ENCODE data around the gene ZNF282. TPM values are rescaled to one million over a fixed set of nuclear protein-coding genes. Genes with fewer than 3 reads are reported as not detected.

The ZNF282 gene
- total RNA-seq, 1 donor from 2014 or later = 23.2 TPM

DNA sequence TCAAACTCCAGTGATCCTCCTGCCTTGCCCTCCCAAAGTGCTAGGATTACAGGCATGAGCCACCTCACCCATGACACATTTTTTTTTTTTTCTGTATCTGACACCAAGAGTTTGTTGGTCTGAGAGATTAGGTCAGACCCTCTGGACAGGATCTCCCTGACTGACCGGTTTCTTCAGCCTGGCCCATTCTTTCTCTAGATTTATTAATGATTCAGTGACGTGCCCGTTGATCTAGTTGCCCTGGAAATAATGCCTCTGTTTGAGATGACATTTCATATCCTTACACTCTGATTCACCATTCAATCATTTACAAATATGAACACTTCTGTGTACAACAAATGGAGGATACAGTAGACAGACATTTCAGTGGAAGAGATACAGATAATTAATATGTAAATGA, 42.7 kb downstream of the ZNF282 start:
- FAIRE-seq (no peak), DNase-seq (ENCODE audit: low read depth) (peak; percentile 91)
- Histone ChIP-seq H3K4me3 (ENCODE audit: low read depth, low read length) (no peak overlapping the region), H3K27me3 (ENCODE audit: control insufficient read depth, insufficient read depth, low read length) (no peaks in the 10 kb centered on the region), H3K36me3 (ENCODE audit: control insufficient read depth, insufficient read depth, low read length) (no peaks in the 10 kb centered on the region)
- TF ChIP-seq, protein P1, sequence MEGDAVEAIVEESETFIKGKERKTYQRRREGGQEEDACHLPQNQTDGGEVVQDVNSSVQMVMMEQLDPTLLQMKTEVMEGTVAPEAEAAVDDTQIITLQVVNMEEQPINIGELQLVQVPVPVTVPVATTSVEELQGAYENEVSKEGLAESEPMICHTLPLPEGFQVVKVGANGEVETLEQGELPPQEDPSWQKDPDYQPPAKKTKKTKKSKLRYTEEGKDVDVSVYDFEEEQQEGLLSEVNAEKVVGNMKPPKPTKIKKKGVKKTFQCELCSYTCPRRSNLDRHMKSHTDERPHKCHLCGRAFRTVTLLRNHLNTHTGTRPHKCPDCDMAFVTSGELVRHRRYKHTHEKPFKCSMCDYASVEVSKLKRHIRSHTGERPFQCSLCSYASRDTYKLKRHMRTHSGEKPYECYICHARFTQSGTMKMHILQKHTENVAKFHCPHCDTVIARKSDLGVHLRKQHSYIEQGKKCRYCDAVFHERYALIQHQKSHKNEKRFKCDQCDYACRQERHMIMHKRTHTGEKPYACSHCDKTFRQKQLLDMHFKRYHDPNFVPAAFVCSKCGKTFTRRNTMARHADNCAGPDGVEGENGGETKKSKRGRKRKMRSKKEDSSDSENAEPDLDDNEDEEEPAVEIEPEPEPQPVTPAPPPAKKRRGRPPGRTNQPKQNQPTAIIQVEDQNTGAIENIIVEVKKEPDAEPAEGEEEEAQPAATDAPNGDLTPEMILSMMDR (IDR thresholded peaks at IDR 0.05; ENCODE audit: insufficient read depth, low read length, severe bottlenecking) = no peak

DNA sequence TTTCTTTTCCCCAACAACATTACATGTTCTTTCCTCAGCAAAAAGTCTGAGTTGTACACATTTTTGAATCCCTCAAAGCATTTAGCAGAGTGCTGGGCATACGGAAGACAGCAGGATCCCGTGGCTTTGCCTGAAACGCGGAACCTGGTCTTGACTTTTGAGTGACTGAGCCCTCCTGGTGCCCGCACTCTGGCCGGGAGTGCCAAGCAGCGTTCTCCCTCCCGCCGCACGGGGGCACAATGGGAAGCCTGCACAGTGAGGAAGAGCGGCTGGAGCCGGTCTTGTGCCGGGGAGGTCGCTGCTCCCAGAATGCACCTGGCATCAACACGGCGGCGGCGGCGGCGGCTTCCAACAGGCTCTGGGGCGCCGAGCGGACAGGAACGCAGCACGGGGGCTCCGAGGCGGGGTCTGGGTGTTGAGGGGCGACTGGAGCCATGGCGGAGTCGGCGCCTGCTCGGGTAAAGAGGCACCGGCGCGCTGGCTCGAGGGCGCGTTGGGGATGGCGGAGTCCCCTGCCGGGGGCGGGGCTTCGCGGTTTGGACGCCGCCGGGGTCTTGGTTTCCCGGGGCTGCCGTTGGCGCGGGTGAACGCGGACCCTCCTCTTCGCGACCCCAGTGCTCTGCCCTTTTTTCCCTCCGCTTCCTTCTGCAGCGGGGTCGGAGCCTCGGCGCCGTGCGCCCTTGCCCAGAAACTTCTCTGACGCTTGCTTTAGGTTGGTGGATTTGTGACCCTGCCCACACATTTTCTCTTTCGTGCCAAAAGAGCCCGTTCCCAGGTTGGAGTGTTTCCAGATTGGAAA, 44.2 kb downstream of the ZNF282 start, which contains the start of gene ZNF212:
ZNF212 (plus strand) TSS at position 307 of the 799 bp plus-strand sequence; CDS start at position 435, 128 bp downstream.
- Histone ChIP-seq H3K36me3 (ENCODE audit: control insufficient read depth, insufficient read depth, low read length) (no peaks in the 10 kb centered on the region), H3K4me3 (ENCODE audit: low read depth, low read length) (peak within 1 kb of the TSS; percentile 75), H3K27me3 (ENCODE audit: control insufficient read depth, insufficient read depth, low read length) (no peaks in the 10 kb centered on the region)
- no peak for FAIRE-seq
- TF ChIP-seq, protein P1 (IDR thresholded peaks at IDR 0.05; ENCODE audit: insufficient read depth, low read length, severe bottlenecking) = peak; percentile 89
- peak; percentile 81 for DNase-seq (ENCODE audit: low read depth)

DNA sequence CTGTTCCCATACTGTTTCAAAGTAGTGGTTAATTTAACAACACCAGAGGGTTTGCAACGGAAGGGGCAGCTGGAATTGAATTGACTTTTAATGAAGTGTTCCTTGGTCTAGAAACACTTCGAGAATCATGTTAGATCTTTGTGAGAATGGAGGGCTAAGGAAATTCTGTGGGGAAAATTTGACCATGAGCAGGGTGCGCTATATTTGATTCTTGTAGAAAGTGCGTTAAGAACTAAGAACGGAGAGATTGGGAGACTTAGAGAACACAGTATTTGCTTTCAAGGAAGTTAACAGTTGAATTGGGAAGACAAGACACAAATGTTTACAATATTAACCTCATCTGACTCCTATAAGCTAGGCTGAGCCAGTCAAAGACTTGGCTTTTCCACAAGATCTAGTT, 45.3 kb downstream of the ZNF282 start:
- H3K4me3 ChIP-seq (ENCODE audit: low read depth, low read length) = peak overlapping the region; percentile 75
- FAIRE-seq = no peak
- TF ChIP-seq, protein P1 (IDR thresholded peaks at IDR 0.05; ENCODE audit: insufficient read depth, low read length, severe bottlenecking) = no peak

DNA sequence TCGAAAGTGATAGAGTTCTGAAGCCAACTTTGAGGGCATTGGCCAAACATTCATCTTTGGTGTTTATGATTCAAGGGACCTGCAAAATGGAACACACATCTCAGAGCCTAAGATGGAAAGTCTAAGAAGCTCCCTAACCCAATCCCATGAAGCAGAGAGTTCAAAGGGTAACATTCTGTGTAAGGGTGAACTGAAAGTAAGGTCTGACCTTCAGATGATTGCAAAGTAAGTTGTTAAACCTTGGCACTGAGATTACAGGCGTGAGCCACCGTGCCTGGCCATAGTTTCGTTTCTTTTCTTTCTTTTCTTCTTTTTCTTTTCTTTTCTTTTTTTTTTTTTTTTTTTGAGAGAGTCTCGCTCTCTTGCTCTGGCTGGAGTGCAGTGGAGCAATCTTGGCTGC, 46.4 kb downstream of the ZNF282 start:
- no peak overlapping the region for H3K4me3 ChIP-seq (ENCODE audit: low read depth, low read length)
- no peak for FAIRE-seq
- no peaks in the 10 kb centered on the region for H3K36me3 ChIP-seq (ENCODE audit: control insufficient read depth, insufficient read depth, low read length)
- no peak for DNase-seq (ENCODE audit: low read depth)
- no peaks in the 10 kb centered on the region for H3K27me3 ChIP-seq (ENCODE audit: control insufficient read depth, insufficient read depth, low read length)
- TF ChIP-seq, protein P1 (IDR thresholded peaks at IDR 0.05; ENCODE audit: insufficient read depth, low read length, severe bottlenecking) = no peak

More for the DNA sequence above, 45.3 kb downstream of the ZNF282 start:
- no peaks in the 10 kb centered on the region for H3K36me3 ChIP-seq (ENCODE audit: control insufficient read depth, insufficient read depth, low read length)
- no peaks in the 10 kb centered on the region for H3K27me3 ChIP-seq (ENCODE audit: control insufficient read depth, insufficient read depth, low read length)
- DNase-seq (ENCODE audit: low read depth) = no peak

DNA sequence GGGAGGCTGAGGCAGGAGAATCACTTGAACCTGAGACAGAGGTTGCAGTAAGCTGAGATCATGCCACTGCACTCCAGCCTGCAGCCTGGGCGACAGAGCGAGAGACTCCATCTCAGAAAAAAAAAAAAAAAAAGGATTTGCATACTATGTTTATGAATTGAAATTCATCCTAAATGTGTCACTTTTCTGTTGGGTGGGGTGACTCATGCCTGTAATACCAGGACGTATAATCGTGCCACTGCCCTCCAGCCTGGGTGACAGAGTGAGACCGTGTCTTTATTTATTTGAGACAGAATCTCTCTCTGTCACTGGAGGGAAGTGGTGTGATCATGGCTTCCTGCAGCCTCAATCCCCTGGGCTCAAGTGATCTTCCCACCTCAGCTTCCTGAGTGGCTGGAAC, 49.9 kb downstream of the ZNF282 start:
- no peaks in the 10 kb centered on the region for H3K36me3 ChIP-seq (ENCODE audit: control insufficient read depth, insufficient read depth, low read length)

More for the DNA sequence above, 49.9 kb downstream of the ZNF282 start:
- DNase-seq (ENCODE audit: low read depth) (no peak), FAIRE-seq (no peak)
- TF ChIP-seq, protein P1 (IDR thresholded peaks at IDR 0.05; ENCODE audit: insufficient read depth, low read length, severe bottlenecking) = no peak
- no peak overlapping the region for H3K4me3 ChIP-seq (ENCODE audit: low read depth, low read length)
- no peaks in the 10 kb centered on the region for H3K27me3 ChIP-seq (ENCODE audit: control insufficient read depth, insufficient read depth, low read length)
